ENCODE results near the gene SLC35C1. TPM values are rescaled to one million over a fixed set of nuclear protein-coding genes. Genes with fewer than 3 reads are reported as not detected.

SLC35C1 gene
- total and polyA plus RNA-seq, 2 of the 8 experiments (the other 6 are each of a cell fraction or from before 2014, with no cell fraction given): 4.6 to 10.6 TPM

DNA sequence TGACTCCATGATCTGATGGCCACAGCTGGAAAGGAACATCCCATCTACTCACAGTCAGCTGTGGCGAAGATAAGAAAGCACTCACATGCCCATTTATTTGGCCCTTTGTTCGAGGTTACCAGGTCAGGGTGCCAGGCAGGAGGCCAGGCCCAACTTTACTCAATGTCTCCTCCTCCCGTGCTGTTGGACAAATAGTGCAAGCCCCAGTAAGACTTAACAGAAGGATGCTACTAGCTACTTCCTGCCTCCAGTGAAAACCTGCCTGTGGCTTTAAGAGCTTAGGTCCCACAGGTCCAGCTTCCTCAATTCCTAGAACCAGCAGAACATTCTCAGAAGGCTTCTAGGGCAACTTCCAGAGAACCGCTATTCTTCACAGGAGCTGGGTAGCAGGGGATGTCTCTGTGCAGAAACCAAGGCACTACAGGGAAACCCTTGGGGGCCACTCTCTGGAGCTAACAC, 29.4 kb downstream of the SLC35C1 start:
- Histone ChIP-seq H2AFZ (ENCODE audit: low read length) (no peak overlapping the region), H3K79me2 (ENCODE audit: control insufficient read depth in 1 of 2, insufficient read depth in 2 of 2, low read length in 2 of 2) (no peaks in the 10 kb centered on the region), H3K36me3 (ENCODE audit: control insufficient read depth in 2 of 4, insufficient read depth in 4 of 4, low read length in 3 of 4) (no peaks in the 10 kb centered on the region), H3K4me1 (replicated peaks in 1 of 4; ENCODE audit: control insufficient read depth in 3 of 4, insufficient read depth in 4 of 4, low read length in 3 of 4) (no peaks in the 10 kb centered on the region), H3K23ac (ENCODE audit: insufficient read length) (no peak overlapping the region), H4K8ac (ENCODE audit: extremely low read depth, insufficient read depth, low read length) (no peak overlapping the region), H4K5ac (ENCODE audit: insufficient read length, low read depth, low read length) (no peak overlapping the region), H2BK5ac (ENCODE audit: low read depth, low read length) (no peak overlapping the region), H2BK12ac (ENCODE audit: low read depth, low read length) (no peak overlapping the region), H4K20me1 (replicated peaks in 1 of 2; ENCODE audit: control insufficient read depth in 1 of 2, insufficient read depth in 2 of 2, low read length in 2 of 2) (no peaks in the 10 kb centered on the region), H3K23me2 (ENCODE audit: low read depth, low read length) (no peaks in the 10 kb centered on the region; the same call in 1 of the 2 replicates), H2AK5ac (ENCODE audit: low read depth, low read length) (no peak overlapping the region), H3K4me2 (ENCODE audit: insufficient read depth in 1 of 2, low read depth in 2 of 2, low read length in 2 of 2) (no peak overlapping the region), H3K18ac (ENCODE audit: extremely low read depth, low read length) (no peak overlapping the region), H3K56ac (replicated peaks; ENCODE audit: insufficient read length, low read depth, low read length) (no peak overlapping the region), H3K9ac (replicated peaks in 1 of 4; ENCODE audit: extremely low read depth in 1 of 4, low read depth in 3 of 4, low read length in 3 of 4) (no peak overlapping the region), H2BK20ac (ENCODE audit: low read length) (no peak overlapping the region), H2BK15ac (ENCODE audit: low read length) (no peak overlapping the region), H3K79me1 (ENCODE audit: low read depth, low read length) (no peaks in the 10 kb centered on the region), H3K9me3 (ENCODE audit: insufficient read depth in 2 of 2, low read depth in 1 of 2, low read length in 1 of 2) (no peaks in the 10 kb centered on the region), H3K27me3 (replicated peaks in 1 of 4; ENCODE audit: control insufficient read depth in 3 of 4, extremely low read depth in 1 of 4, insufficient read depth in 3 of 4, low read length in 3 of 4) (no peaks in the 10 kb centered on the region), H3K27ac (ENCODE audit: low read depth, low read length) (no peak overlapping the region), H2BK120ac (replicated peaks; ENCODE audit: low read depth, low read length) (no peak overlapping the region), H3K14ac (ENCODE audit: insufficient read length) (no peak overlapping the region), H3K4me3 (ENCODE audit: extremely low read depth in 1 of 4, insufficient read depth in 2 of 4, low read depth in 3 of 4, low read length in 4 of 4) (no peak overlapping the region), H4K91ac (replicated peaks; ENCODE audit: insufficient read length, low read length) (no peak overlapping the region), H3K4ac (replicated peaks; ENCODE audit: insufficient read length, low read depth, low read length) (no peak overlapping the region)
- no peak for DNase-seq (ENCODE audit: low read depth in 1 of 2, low spot score in 2 of 2)
- WGBS, 2 experiments (ENCODE audit: extremely low coverage in 1 of 2, insufficient coverage in 1 of 2, insufficient read length in 1 of 2, insufficient replicate concordance in 2 of 2, low coverage in 1 of 2, low lambda C conversion rate in 2 of 2, missing lambda C conversion rate in 1 of 2): 92% methylated on average over 4 of the region's 4 CpGs; no CpG with 5 or more reads in 1 of the 2 experiments
- ChIA-PET CTCF (ENCODE audit: partially characterized antibody) (interaction anchor here (0.6 to 8.5 kb wide), 6 partner anchors 10 to 898 kb away, joined by 3 to 50 read pairs (median 6); no protein-coding TSS in a partner anchor), POLR2A (ENCODE audit: partially characterized antibody) (no interaction called here)
- no peak for FAIRE-seq
- TF ChIP-seq SUZ12 (IDR thresholded peaks at IDR 0.05; ENCODE audit: low read length) (no peak), CHD1 (IDR thresholded peaks at IDR 0.05; ENCODE audit: low read depth, low read length) (no peak), POLR2A (IDR thresholded peaks at IDR 0.05; ENCODE audit: control extremely low read depth in 1 of 2, low read depth in 2 of 2, low read length in 2 of 2) (no peak), POU5F1 (IDR thresholded peaks at IDR 0.05; ENCODE audit: low read depth, low read length) (no peak), GTF2F1 (IDR thresholded peaks at IDR 0.05; ENCODE audit: borderline replicate concordance, low read depth, low read length) (no peak)

All from H1 (cell line).